GM12864 (cell line): ENCODE data around the gene CPE.
"Not testable (repeated sequence)": the region's sequence is repeated elsewhere in the genome, so short reads cannot be mapped to it uniquely, and the experiment has no call there.

Experiments
- DNase-seq: peaks from one replicate; pipeline ENCODE4 v3.0.0-alpha.2; 2011; ENCODE audit warnings: low read depth
- H3K4me3 ChIP-seq: 2 replicates; pipeline ENCODE4 v1.5.1; 2011; ENCODE audit warnings: mild to moderate bottlenecking, low read depth, low read length, control low read depth
- TF ChIP-seq, protein P1 (sequence below): IDR thresholded peaks from 2 replicates; pipeline ENCODE4 v1.5.1; 2011; ENCODE audit warnings: low read depth, mild to moderate bottlenecking, moderate library complexity, low read length, control low read depth, inconsistent platforms; ENCODE audit errors: missing control alignments

CPE gene

DNA sequence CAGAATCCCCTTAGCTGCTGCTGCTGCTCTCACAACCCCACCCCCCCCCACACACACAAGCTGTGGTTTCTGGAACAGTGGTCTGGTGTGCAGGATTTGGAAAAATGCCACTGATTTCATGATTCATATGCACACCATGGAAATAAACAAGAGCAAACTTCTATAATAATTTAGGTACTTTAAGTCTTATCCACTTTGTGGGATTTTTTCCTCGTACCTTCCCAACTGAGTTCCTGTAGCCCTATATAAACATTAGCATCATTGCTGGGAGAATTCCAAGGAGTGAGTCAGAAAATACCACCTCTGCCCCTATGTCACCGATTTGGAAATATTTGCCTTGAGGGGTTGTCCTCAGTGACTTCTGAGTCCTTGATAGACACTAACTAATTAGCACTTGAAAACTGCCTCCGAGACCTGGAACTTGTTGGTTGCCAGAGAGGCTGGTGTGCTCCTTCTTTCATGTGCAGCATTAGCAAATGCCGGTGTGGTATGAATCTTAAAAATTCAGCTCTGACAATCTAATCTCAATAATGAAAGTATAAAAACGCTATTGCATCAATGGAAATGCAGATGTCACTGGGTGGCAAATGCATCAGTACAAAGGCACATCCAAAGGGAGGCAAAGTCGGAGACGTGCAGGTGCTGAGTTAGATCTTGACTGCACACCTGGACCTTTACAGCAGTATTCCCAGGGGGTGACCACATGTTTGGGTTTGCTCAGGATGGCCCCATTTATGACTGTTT lies 61.8 kb downstream of the CPE start:
- TF ChIP-seq, protein P1, sequence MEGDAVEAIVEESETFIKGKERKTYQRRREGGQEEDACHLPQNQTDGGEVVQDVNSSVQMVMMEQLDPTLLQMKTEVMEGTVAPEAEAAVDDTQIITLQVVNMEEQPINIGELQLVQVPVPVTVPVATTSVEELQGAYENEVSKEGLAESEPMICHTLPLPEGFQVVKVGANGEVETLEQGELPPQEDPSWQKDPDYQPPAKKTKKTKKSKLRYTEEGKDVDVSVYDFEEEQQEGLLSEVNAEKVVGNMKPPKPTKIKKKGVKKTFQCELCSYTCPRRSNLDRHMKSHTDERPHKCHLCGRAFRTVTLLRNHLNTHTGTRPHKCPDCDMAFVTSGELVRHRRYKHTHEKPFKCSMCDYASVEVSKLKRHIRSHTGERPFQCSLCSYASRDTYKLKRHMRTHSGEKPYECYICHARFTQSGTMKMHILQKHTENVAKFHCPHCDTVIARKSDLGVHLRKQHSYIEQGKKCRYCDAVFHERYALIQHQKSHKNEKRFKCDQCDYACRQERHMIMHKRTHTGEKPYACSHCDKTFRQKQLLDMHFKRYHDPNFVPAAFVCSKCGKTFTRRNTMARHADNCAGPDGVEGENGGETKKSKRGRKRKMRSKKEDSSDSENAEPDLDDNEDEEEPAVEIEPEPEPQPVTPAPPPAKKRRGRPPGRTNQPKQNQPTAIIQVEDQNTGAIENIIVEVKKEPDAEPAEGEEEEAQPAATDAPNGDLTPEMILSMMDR: no peak
- DNase-seq: no peak
- no peak overlapping the region for H3K4me3 ChIP-seq

DNA sequence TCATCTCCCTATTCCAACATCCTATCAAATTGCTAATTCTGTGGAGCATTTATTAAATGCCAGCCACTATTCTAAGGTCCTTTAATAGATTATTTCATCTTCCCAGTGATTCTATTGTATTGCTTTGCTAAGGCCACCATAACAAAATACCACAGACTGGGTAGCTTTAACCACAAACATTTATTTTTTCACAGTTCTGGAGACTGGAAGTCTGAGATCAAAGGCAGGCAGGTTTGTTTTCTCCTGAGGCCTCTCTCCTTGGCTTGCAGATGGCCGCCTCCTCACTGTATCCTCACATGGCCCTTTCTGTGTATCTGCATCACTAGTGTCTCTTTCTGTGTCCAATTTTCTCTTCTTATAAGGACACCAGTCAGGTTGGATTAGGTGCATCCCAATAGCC lies 64.5 kb downstream of the CPE start:
- no peak overlapping the region for H3K4me3 ChIP-seq
- TF ChIP-seq, protein P1: no peak
- no peak for DNase-seq

DNA sequence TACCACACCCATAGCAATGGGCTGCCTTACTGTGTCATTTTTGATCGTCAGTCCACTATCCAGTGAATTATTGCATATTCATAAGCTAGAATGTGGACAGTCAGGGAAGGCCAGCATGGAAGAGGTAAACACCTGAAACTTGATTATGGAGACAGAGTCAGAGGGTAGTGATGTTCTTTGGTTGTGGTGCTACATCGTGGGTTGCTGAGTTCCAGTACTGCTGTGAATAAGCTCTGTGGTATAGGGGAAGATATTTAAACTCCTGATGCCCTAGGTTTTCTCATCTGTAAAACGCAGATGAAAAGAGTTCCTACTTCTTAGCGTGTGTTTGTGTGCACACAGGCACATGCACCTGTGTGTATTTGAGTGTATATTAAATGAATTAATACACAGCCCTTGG lies 69.9 kb downstream of the CPE start:
- TF ChIP-seq, protein P1: no peak
- no peak for DNase-seq
- no peak overlapping the region for H3K4me3 ChIP-seq

DNA sequence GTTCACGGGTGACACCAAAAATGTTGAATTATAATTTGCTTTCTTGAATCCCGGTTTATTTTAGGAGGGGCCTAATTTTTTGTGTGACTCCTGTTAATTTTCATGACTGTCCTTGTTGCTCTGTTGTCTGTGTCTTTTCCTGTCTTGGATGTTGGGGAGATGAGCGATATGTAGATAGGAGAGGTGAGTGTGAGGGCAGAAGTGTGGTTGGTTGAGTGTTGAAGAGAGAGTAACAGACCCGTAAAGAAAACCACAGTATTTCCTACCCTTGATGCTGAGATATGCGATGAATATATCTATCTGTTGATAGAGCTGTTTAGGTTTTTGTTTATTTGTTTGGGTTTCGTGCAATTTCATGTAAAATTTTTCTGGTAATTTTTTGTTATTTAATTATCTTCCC lies 70.5 kb downstream of the CPE start:
- no peak overlapping the region for H3K4me3 ChIP-seq
- DNase-seq: no peak
- TF ChIP-seq, protein P1: no peak

DNA sequence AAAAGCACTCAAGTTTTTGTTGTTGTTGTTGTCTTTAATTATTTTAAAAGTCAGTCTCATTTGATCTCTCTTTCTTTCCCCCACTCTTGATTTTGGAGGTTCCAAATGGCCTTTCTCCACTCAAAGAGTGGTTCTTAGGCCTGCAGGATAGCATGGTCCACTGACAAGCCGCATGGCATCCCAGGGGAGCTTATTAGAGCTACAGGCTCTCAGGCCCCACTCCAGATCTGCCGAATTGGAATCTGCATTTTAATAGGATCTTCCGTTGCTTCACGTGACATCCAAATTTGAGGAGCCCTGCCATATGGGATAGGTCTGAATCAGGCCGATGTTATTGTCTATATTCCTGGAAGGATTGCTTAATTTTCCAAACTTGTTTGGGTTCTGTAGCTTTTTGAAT lies 72.1 kb downstream of the CPE start:
- TF ChIP-seq, protein P1: no peak
- DNase-seq: no peak
- no peak overlapping the region for H3K4me3 ChIP-seq

DNA sequence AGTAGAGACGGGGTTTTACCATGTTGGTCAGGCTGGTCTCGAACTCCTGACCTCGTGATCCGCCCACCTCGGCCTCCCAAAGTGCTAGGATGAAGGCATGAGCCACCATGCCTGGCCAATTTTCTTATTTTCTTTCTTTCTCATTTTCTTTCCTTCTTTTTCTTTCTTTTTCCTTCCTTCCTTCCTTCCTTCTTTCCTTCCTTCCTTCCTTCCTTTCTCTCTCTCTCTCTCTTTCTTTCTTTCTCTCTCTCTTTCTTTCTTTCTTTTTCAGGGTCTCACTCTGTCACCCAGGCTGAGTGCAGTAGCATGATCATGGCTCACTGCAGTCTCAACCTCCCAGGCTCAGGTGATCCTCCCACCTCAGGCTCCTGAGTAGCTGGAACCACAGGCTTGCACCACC lies 74.3 kb downstream of the CPE start:
- DNase-seq, H3K4me3 ChIP-seq: not testable (repeated sequence)

DNA sequence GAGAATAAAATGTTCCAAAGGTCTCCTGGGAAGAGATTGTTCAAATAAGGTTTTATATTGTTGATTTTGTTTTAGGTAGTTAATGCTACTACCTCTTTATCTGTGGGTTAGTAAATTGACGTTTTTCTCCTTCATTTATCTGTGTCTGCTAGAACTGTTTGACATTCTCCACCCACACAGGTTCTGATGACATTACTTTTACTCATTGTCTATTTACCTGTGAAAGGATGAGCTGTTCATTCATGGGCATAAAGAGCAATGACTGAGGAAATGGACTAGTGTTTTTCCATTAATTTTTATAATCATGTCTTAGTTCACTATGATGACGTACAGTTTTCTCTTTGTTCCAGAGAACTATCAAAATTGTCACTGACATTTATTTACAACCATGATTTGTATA lies 75.6 kb downstream of the CPE start:
- DNase-seq: no peak
- no peak overlapping the region for H3K4me3 ChIP-seq
- TF ChIP-seq, protein P1: no peak

DNA sequence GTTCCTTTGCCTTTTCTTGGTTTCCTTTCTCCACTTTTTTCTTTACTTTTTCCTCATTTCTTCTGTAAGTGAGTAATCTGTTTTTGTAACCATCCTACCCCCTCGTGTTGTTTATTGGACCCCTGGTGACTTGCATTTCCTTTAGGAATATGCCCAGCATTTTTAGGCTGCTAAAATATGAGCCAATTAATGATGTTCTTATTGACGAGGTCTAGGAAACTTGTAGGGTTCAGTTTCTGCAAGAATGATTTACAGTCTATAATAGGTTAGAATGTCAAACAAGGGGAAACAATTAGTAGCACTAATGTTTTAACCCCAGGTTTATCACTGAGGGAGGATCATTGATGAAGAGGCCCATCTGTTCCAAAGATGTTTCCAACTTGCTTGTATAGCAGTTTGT lies 79.0 kb downstream of the CPE start:
- no peak overlapping the region for H3K4me3 ChIP-seq
- TF ChIP-seq, protein P1: no peak
- DNase-seq: no peak
